ENCODE measurements around the gene PROCA1.

The PROCA1 gene

GRCh38 chr17:28700278-28700677, 11.4 kb downstream of the PROCA1 start:
- no peak for TF ChIP-seq CTCF (IDR thresholded peaks at IDR 0.05; ENCODE audit: extremely low read depth, insufficient read depth, missing control alignments)
- in situ Hi-C loops (cut with MboI; ENCODE audit: low pct_unique_long_range_greater_than_20kb, low sequenced_read_pairs, unreplicated experiment), result no loop called here
- no peak for DNase-seq (ENCODE audit: low spot score)

GRCh38 chr17:28698253-28698941, 13.3 kb downstream of the PROCA1 start:
- no peak for TF ChIP-seq CTCF (IDR thresholded peaks at IDR 0.05; ENCODE audit: extremely low read depth, insufficient read depth, missing control alignments)
- DNase-seq (ENCODE audit: low spot score), result no peak
- in situ Hi-C loops (cut with MboI; ENCODE audit: low pct_unique_long_range_greater_than_20kb, low sequenced_read_pairs, unreplicated experiment), result no loop called here

GRCh38 chr17:28693869-28694268, 17.8 kb downstream of the PROCA1 start:
- no peak for TF ChIP-seq CTCF (IDR thresholded peaks at IDR 0.05; ENCODE audit: extremely low read depth, insufficient read depth, missing control alignments)
- DNase-seq (ENCODE audit: low spot score), result no peak
- in situ Hi-C loops (cut with MboI; ENCODE audit: low pct_unique_long_range_greater_than_20kb, low sequenced_read_pairs, unreplicated experiment), result no loop called here

- in situ Hi-C loops (cut with MboI; ENCODE audit: low pct_unique_long_range_greater_than_20kb, low sequenced_read_pairs, unreplicated experiment), result no loop called here
- TF ChIP-seq CTCF (IDR thresholded peaks at IDR 0.05; ENCODE audit: extremely low read depth, insufficient read depth, missing control alignments), result no peak
- DNase-seq (ENCODE audit: low spot score), result no peak
Measured at GRCh38 chr17:28689011-28689410, 22.7 kb downstream of the PROCA1 start.

GRCh38 chr17:28688481-28688880, 23.2 kb downstream of the PROCA1 start:
- TF ChIP-seq CTCF (IDR thresholded peaks at IDR 0.05; ENCODE audit: extremely low read depth, insufficient read depth, missing control alignments), result no peak
- in situ Hi-C loops (cut with MboI; ENCODE audit: low pct_unique_long_range_greater_than_20kb, low sequenced_read_pairs, unreplicated experiment), result no loop called here
- DNase-seq (ENCODE audit: low spot score), result no peak

GRCh38 chr17:28686296-28686695, 25.4 kb downstream of the PROCA1 start:
- DNase-seq (ENCODE audit: low spot score), result no peak
- in situ Hi-C loops (cut with MboI; ENCODE audit: low pct_unique_long_range_greater_than_20kb, low sequenced_read_pairs, unreplicated experiment), result no loop called here
- no peak for TF ChIP-seq CTCF (IDR thresholded peaks at IDR 0.05; ENCODE audit: extremely low read depth, insufficient read depth, missing control alignments)
